Measurements from ENCODE around the gene UBE2G1. TPM values are rescaled to one million over a fixed set of nuclear protein-coding genes. Genes with fewer than 3 reads are reported as not detected.
"Not testable (repeated sequence)": the region's sequence is repeated elsewhere in the genome, so short reads cannot be mapped to it uniquely, and the experiment has no call there.

UBE2G1 gene
- polyA plus RNA-seq, 1 experiment: 23.1 TPM

DNA sequence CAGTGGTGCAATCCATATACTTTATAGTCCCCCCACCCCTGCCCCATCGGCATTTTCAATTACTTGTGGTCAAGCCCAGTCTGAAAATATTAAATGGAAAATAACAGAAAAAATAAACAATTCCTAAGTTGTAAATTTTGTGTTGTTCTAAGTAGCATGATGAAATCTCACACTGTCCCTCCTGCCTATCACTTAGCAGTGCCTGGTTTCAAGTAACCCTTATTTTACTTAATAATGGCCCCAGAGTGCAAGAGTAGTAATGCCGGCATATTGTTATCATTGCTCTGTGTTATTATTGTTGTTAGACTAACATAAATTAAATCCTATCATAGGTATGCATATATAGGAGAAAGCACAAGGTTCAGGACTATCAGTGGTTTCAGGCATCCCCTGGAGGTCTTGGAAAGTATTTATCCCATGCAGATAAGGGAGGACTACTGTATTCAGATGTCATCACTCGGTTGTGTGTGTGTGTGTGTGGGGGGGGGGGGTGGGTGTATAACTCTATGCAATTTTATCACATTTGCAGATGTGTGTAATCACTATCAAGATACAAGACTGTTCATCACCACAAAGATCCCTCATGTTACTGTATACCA, 9.3 kb downstream of the UBE2G1 start:
- POLR2A ChIA-PET: no interaction called here
- Histone ChIP-seq H3K4me3 (ENCODE audit: low read depth, low read length) (no peak overlapping the region), H3K36me3 (ENCODE audit: control insufficient read depth, insufficient read depth, low read length) (no peaks in the 10 kb centered on the region), H3K27me3 (ENCODE audit: control insufficient read depth, insufficient read depth, low read length) (no peaks in the 10 kb centered on the region)
- CTCF ChIA-PET: no interaction called here
- DNase-seq (ENCODE audit: low read depth): no peak
- TF ChIP-seq, protein P1, sequence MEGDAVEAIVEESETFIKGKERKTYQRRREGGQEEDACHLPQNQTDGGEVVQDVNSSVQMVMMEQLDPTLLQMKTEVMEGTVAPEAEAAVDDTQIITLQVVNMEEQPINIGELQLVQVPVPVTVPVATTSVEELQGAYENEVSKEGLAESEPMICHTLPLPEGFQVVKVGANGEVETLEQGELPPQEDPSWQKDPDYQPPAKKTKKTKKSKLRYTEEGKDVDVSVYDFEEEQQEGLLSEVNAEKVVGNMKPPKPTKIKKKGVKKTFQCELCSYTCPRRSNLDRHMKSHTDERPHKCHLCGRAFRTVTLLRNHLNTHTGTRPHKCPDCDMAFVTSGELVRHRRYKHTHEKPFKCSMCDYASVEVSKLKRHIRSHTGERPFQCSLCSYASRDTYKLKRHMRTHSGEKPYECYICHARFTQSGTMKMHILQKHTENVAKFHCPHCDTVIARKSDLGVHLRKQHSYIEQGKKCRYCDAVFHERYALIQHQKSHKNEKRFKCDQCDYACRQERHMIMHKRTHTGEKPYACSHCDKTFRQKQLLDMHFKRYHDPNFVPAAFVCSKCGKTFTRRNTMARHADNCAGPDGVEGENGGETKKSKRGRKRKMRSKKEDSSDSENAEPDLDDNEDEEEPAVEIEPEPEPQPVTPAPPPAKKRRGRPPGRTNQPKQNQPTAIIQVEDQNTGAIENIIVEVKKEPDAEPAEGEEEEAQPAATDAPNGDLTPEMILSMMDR (IDR thresholded peaks at IDR 0.05; ENCODE audit: insufficient read depth, low read depth, low read length): no peak

- CTCF ChIA-PET: interaction anchor here (1.8 kb wide), 1 partner anchor 51 kb away, joined by 3 read pairs; no protein-coding TSS in a partner anchor
- TF ChIP-seq, protein P1 (IDR thresholded peaks at IDR 0.05; ENCODE audit: insufficient read depth, low read depth, low read length): no peak
- H3K36me3 ChIP-seq (ENCODE audit: control insufficient read depth, insufficient read depth, low read length): no peaks in the 10 kb centered on the region
- no peaks in the 10 kb centered on the region for H3K27me3 ChIP-seq (ENCODE audit: control insufficient read depth, insufficient read depth, low read length)
- no peak for DNase-seq (ENCODE audit: low read depth)
- no peak overlapping the region for H3K4me3 ChIP-seq (ENCODE audit: low read depth, low read length)
- POLR2A ChIA-PET: no interaction called here
Measured at GRCh38 chr17:4354862-4355514, 11.5 kb downstream of the UBE2G1 start.

- no peak for DNase-seq (ENCODE audit: low read depth)
- TF ChIP-seq, protein P1 (IDR thresholded peaks at IDR 0.05; ENCODE audit: insufficient read depth, low read depth, low read length): no peak
- no peaks in the 10 kb centered on the region for H3K36me3 ChIP-seq (ENCODE audit: control insufficient read depth, insufficient read depth, low read length)
- CTCF ChIA-PET: interaction anchor here (1.8 kb wide), 1 partner anchor 50 kb away, joined by 3 read pairs; no protein-coding TSS in a partner anchor
- no peaks in the 10 kb centered on the region for H3K27me3 ChIP-seq (ENCODE audit: control insufficient read depth, insufficient read depth, low read length)
- POLR2A ChIA-PET: no interaction called here
- H3K4me3 ChIP-seq (ENCODE audit: low read depth, low read length): no peak overlapping the region
Measured at GRCh38 chr17:4354206-4354605, 12.3 kb downstream of the UBE2G1 start.

DNA sequence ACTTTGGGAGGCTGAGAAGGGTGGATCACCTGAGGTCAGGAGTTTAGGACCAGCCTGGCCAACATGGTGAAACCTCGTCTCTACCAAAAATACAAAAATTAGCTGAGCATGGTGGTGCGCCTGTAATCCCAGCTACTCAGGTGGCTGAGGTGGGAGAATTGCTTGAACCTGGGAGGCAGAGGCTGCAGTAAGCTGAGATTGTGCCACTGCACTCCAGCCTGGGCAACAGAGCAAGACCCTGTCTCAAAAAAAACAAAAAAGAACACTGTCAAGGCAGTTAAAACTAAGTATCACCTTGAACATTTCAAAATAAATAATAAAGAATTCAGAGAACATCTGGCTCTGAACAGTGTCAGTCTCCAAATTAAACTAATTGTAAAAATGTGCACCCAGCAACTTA, 16.3 kb downstream of the UBE2G1 start:
- H3K36me3 ChIP-seq (ENCODE audit: control insufficient read depth, insufficient read depth, low read length); DNase-seq (ENCODE audit: low read depth); POLR2A ChIA-PET; H3K4me3 ChIP-seq (ENCODE audit: low read depth, low read length); H3K27me3 ChIP-seq (ENCODE audit: control insufficient read depth, insufficient read depth, low read length): not testable (repeated sequence)
- CTCF ChIA-PET: interaction anchor here (0.6 kb wide), 1 partner anchor 217 kb away, joined by 3 read pairs; no protein-coding TSS in a partner anchor

- TF ChIP-seq, protein P1 (IDR thresholded peaks at IDR 0.05; ENCODE audit: insufficient read depth, low read depth, low read length): no peak
- H3K4me3 ChIP-seq (ENCODE audit: low read depth, low read length): no peak overlapping the region
- H3K36me3 ChIP-seq (ENCODE audit: control insufficient read depth, insufficient read depth, low read length): no peaks in the 10 kb centered on the region
- POLR2A ChIA-PET: no interaction called here
- CTCF ChIA-PET: no interaction called here
- DNase-seq (ENCODE audit: low read depth): no peak
- no peaks in the 10 kb centered on the region for H3K27me3 ChIP-seq (ENCODE audit: control insufficient read depth, insufficient read depth, low read length)
Measured at GRCh38 chr17:4345581-4346252, 20.8 kb downstream of the UBE2G1 start.

Measured in BJ (cell line).